Mesenchymal stem cell (in vitro differentiated cells and primary cell): ENCODE measurements around the gene TLR5.

ENCODE experiments used
- DNase-seq: peaks from one replicate; pipeline ENCODE4 v3.0.0-alpha.2; 2013
- H2AFZ ChIP-seq: one replicate; pipeline ENCODE4 v1.6.1; 2013; ENCODE audit warnings: low read depth, mild to moderate bottlenecking, control low read depth, inconsistent platforms, low read length, moderate library complexity
- H2AK5ac ChIP-seq: 2 replicates; pipeline ENCODE4 v1.6.1; 2013; ENCODE audit warnings: low read length, moderate library complexity, mild to moderate bottlenecking, inconsistent platforms; ENCODE audit not compliant: severe bottlenecking
- H2BK120ac ChIP-seq: one replicate; pipeline ENCODE4 v1.6.1; 2013; ENCODE audit warnings: low read depth, mild to moderate bottlenecking, inconsistent platforms, low read length, moderate library complexity
- H2BK12ac ChIP-seq, 2 experiments: one replicate each; pipeline ENCODE4 v1.6.1; 2013; ENCODE audit warnings: inconsistent platforms in 2 of 2, low read length in 2 of 2, mild to moderate bottlenecking in 2 of 2, moderate library complexity in 2 of 2, control low read depth in 1 of 2
- H2BK15ac ChIP-seq: one replicate; pipeline ENCODE4 v1.6.1; 2013; ENCODE audit warnings: mild to moderate bottlenecking, low read depth, inconsistent platforms; ENCODE audit not compliant: poor library complexity, severe bottlenecking
- H2BK5ac ChIP-seq: 2 replicates; pipeline ENCODE4 v1.6.1; 2013; ENCODE audit warnings: low read depth, mild to moderate bottlenecking, low read length, control low read depth, inconsistent platforms; ENCODE audit not compliant: poor library complexity, severe bottlenecking
- H3K14ac ChIP-seq, 2 experiments: one replicate each; pipeline ENCODE4 v1.6.1; 2013; ENCODE audit warnings: inconsistent platforms in 2 of 2, low read length in 2 of 2, control low read depth in 1 of 2, mild to moderate bottlenecking in 1 of 2, moderate library complexity in 1 of 2
- H3K18ac ChIP-seq, 2 experiments: one replicate each; pipeline ENCODE4 v1.6.1; 2013; ENCODE audit warnings: inconsistent platforms in 2 of 2, low read length in 2 of 2, control low read depth in 1 of 2, low read depth in 1 of 2, mild to moderate bottlenecking in 1 of 2
- H3K23ac ChIP-seq, 2 experiments: one replicate each; pipeline ENCODE4 v1.6.1; 2013; ENCODE audit warnings: inconsistent platforms in 2 of 2, low read length in 2 of 2, mild to moderate bottlenecking in 2 of 2, moderate library complexity in 2 of 2, control low read depth in 1 of 2
- H3K27ac ChIP-seq: 2 replicates; pipeline ENCODE4 v1.5.1; 2013; ENCODE audit warnings: mild to moderate bottlenecking, moderate library complexity, low read length, control low read depth, inconsistent platforms; ENCODE audit not compliant: poor library complexity, severe bottlenecking
- H3K27me3 ChIP-seq, 2 experiments: 2 replicates each; pipeline versions ENCODE4 v1.6.1 to v1.7.0; 2013; ENCODE audit warnings: low read length in 2 of 2, mild to moderate bottlenecking in 2 of 2, moderate library complexity in 2 of 2, control low read depth in 1 of 2, inconsistent platforms in 1 of 2; ENCODE audit not compliant: control insufficient read depth in 1 of 2, insufficient read depth in 1 of 2
- H3K36me3 ChIP-seq, 2 experiments: 2 replicates each; pipeline versions ENCODE4 v1.6.1 to v1.7.0; 2013; ENCODE audit warnings: low read length in 2 of 2, control low read depth in 1 of 2, inconsistent platforms in 1 of 2, low read depth in 1 of 2, mild to moderate bottlenecking in 1 of 2; ENCODE audit not compliant: insufficient read depth in 2 of 2, control insufficient read depth in 1 of 2
- H3K4ac ChIP-seq, 2 experiments: one replicate each; pipeline ENCODE4 v1.6.1; 2013; ENCODE audit warnings: inconsistent platforms in 2 of 2, low read length in 2 of 2, mild to moderate bottlenecking in 2 of 2, moderate library complexity in 2 of 2, control low read depth in 1 of 2, low read depth in 1 of 2
- H3K4me1 ChIP-seq: 2 replicates; pipeline ENCODE4 v1.6.1; 2013; ENCODE audit warnings: low read depth, low read length, control low read depth; ENCODE audit not compliant: control insufficient read depth, insufficient read depth
- H3K4me2 ChIP-seq: 2 replicates; pipeline ENCODE4 v1.6.1; 2013; ENCODE audit warnings: low read length, mild to moderate bottlenecking, inconsistent platforms; ENCODE audit not compliant: poor library complexity, severe bottlenecking
- H3K4me3 ChIP-seq, 2 experiments: 2 replicates each; pipeline versions ENCODE4 v1.5.1 to v1.7.0; 2013; ENCODE audit warnings: low read length in 2 of 2, mild to moderate bottlenecking in 2 of 2, control low read depth in 1 of 2, low read depth in 1 of 2; ENCODE audit not compliant: insufficient read depth in 1 of 2
- H3K79me1 ChIP-seq: replicated peaks from 2 replicates; pipeline ENCODE4 v1.6.1; 2013; ENCODE audit warnings: mild to moderate bottlenecking, control low read depth, low read length, inconsistent platforms; ENCODE audit not compliant: poor library complexity, severe bottlenecking
- H3K9ac ChIP-seq: 2 replicates; pipeline ENCODE4 v1.7.0; 2013; ENCODE audit warnings: mild to moderate bottlenecking, low read length, moderate library complexity
- H3K9me3 ChIP-seq: 2 replicates; pipeline ENCODE4 v1.7.0; 2013; ENCODE audit warnings: mild to moderate bottlenecking, low read length; ENCODE audit not compliant: control insufficient read depth
- H4K8ac ChIP-seq: one replicate; pipeline ENCODE4 v1.6.1; 2013; ENCODE audit warnings: inconsistent platforms, mild to moderate bottlenecking, low read length, moderate library complexity
- H4K91ac ChIP-seq: one replicate; pipeline ENCODE4 v1.6.1; 2013; ENCODE audit warnings: mild to moderate bottlenecking, low read length, inconsistent platforms
- WGBS: methylation state at CpG from one replicate; pipeline ENCODE4 v1.1.7; 2013; ENCODE audit warnings: mixed read lengths; 5-methylcytosine and 5-hydroxymethylcytosine counted together

Gene TLR5

DNA sequence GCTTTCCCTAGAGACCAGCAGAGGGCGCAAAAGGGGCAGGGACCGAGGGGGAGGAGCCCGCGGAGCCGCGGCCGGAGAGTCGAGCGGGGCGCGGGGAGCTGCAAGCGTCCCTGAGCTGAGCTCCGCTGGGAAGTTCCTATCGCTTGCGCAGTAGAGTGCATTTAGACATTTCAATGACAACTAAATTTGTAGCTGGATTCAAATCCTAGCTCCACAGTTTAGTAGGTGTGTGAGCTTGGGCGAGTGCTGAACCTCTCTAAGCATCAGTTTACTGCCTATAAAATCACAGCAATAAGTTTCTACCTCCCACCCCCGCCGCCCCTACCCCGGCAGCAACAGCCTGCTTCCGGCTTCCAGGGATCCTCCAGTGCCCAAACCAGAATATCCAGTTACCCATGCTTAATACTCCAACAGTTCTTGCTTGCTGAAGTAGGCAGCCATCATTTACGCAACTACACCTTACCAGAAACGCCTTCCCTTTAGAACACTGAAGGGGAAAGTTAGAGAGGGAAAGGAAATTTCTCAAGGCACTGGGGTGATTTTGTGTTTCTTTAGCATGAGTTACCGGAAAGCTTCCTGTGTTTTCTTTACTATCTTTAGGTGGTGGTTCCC lies 9.1 kb downstream of the TLR5 start:
- Histone ChIP-seq H3K4me3 (peak overlapping the region in 1 of 2 experiments; percentile 64), H2AFZ (no peak overlapping the region), H3K23ac (no peak overlapping the region), H2BK120ac (no peak overlapping the region), H2BK12ac (no peak overlapping the region), H4K91ac (no peak overlapping the region), H3K18ac (no peak overlapping the region), H3K14ac (no peak overlapping the region), H3K9me3 (no peaks in the 10 kb centered on the region), H3K79me1 (no peaks in the 10 kb centered on the region), H3K36me3 (no peaks in the 10 kb centered on the region), H3K27me3 (peaks cover 42 to 64% of the 10 kb centered on the region in 2 experiments), H4K8ac (no peak overlapping the region), H3K27ac (no peak overlapping the region), H2AK5ac (no peak overlapping the region), H3K4me2 (peak overlapping the region; percentile 71), H3K4me1 (peaks cover 11% of the 10 kb centered on the region), H3K9ac (peak overlapping the region; percentile 54), H3K4ac (no peak overlapping the region), H2BK5ac (no peak overlapping the region), H2BK15ac (no peak overlapping the region)
- DNase-seq: peak; percentile 80
- under 1% methylated on average over 18 of the region's 23 CpGs for WGBS

DNA sequence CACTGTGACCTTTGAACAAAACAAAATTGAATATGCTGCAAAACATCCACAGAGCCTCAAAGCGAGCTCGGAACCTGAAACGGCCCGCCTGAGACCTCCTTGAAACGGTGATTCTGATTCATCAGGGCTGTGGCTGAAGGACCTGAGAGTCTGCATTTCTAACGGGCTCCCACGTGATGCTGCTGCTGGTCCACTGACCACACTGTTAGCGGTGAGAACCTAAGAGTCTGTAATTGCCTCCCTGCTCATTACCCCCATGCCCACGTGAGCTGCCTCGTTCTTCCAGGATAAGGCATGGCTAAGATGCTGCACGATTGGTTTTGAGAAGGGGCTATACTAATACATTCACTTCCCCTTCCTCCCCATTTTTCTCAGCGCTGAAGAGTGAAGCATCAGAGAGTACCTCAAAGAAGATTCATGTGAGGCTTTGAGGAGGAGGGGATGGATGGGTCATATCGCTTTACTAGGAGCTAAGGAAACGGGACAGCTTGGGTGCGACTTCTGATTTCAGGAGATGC lies 9.7 kb downstream of the TLR5 start:
- Histone ChIP-seq H3K27me3 (peaks cover 43 to 65% of the 10 kb centered on the region in 2 experiments), H2BK120ac (no peak overlapping the region), H3K9me3 (no peaks in the 10 kb centered on the region), H2BK12ac (no peak overlapping the region), H3K27ac (no peak overlapping the region), H3K4me1 (peaks cover 12% of the 10 kb centered on the region), H3K23ac (no peak overlapping the region), H2BK5ac (no peak overlapping the region), H3K9ac (peak overlapping the region; percentile 54), H3K36me3 (no peaks in the 10 kb centered on the region), H3K79me1 (no peaks in the 10 kb centered on the region), H3K4ac (no peak overlapping the region), H4K91ac (no peak overlapping the region), H3K14ac (no peak overlapping the region), H3K4me2 (no peak overlapping the region), H4K8ac (no peak overlapping the region), H2AK5ac (no peak overlapping the region), H2BK15ac (no peak overlapping the region), H3K18ac (no peak overlapping the region), H2AFZ (no peak overlapping the region), H3K4me3 (peak overlapping the region in 1 of 2 experiments; percentile 64)
- WGBS: 42% methylated on average over 11 of the region's 15 CpGs
- DNase-seq: no peak

DNA sequence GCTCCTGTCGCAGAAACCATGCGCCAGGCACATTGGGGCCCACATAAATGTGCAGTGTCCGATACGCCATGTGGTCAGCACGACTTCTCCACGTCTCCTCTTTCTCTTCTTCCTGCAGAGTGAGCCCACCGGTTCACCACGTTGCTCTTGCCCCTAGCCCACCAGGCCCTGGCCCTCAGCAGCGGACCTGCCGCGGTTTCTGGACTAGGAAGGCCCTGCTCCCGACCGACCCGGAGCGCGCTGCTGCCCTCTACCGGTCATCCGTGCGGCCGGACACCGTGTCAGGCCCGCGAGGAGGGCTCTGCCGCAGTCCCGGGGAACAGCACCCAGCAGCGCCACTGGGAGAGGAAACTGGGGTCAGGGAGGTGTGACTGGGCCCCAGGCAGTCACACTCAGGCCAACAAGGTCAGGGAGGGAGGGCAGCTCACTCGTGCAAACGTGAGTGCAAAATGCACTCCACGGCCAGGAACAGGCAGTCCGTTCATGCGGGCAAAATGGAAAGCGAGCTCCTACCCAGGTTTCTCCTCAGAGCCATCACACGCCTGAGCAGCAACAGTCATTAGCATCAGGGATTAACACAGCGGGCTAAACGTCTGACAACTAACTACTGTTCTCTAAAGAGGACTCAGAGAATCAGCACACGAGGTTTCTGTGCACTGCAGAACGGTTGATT lies 13.7 kb downstream of the TLR5 start:
- no peak overlapping the region for H2AK5ac ChIP-seq
- no peak overlapping the region for H2BK12ac ChIP-seq
- H3K4me1 ChIP-seq: peaks cover 13% of the 10 kb centered on the region
- H3K4me3 ChIP-seq: peak overlapping the region; percentile 33 to 71
- no peak overlapping the region for H3K23ac ChIP-seq
- no peak overlapping the region for H2BK15ac ChIP-seq
- H3K36me3 ChIP-seq: no peaks in the 10 kb centered on the region
- DNase-seq: peak; percentile 42
- peak overlapping the region; percentile 55 for H3K9ac ChIP-seq
- WGBS: 19% methylated on average over 37 of the region's 37 CpGs
- H3K79me1 ChIP-seq: no peaks in the 10 kb centered on the region
- peak overlapping the region in 1 of 2 experiments; percentile 42 for H3K14ac ChIP-seq
- no peak overlapping the region for H2BK120ac ChIP-seq
- H3K18ac ChIP-seq: no peak overlapping the region
- no peak overlapping the region for H4K91ac ChIP-seq
- H3K27me3 ChIP-seq: peaks cover 40 to 46% of the 10 kb centered on the region in 2 experiments
- H2BK5ac ChIP-seq: no peak overlapping the region
- no peak overlapping the region for H3K27ac ChIP-seq
- no peak overlapping the region for H4K8ac ChIP-seq
- H2AFZ ChIP-seq: peak overlapping the region; percentile 93
- H3K9me3 ChIP-seq: no peaks in the 10 kb centered on the region
- H3K4me2 ChIP-seq: peak overlapping the region; percentile 75
- no peak overlapping the region for H3K4ac ChIP-seq

DNA sequence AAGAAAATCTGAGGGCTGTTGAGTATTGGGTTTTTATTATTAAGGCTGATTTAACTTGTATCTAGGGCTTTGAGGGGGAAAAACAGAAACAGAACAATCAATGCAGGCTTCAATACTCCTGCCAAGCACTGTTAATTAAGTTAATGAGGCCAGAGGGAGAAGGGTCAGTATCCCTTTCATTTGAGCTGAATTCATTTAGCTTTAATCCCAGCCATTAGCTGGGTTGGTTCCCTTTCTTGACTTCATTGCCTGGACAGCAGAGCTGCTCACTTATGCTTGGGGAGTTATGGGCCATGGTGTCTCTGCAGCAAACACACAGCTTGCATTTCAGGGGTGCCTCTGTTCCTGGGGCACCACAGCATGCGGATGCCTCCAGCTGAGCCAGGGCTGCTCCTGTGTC lies 16.3 kb downstream of the TLR5 start:
- no peak overlapping the region for H3K23ac ChIP-seq
- H2BK120ac ChIP-seq: no peak overlapping the region
- H3K4ac ChIP-seq: no peak overlapping the region
- H3K27ac ChIP-seq: no peak overlapping the region
- WGBS: 100% methylated on average over 1 of the region's 1 CpG
- H2AK5ac ChIP-seq: no peak overlapping the region
- H2AFZ ChIP-seq: no peak overlapping the region
- no peak overlapping the region for H3K4me2 ChIP-seq
- H3K9ac ChIP-seq: no peak overlapping the region
- no peak overlapping the region for H2BK12ac ChIP-seq
- H3K4me1 ChIP-seq: peaks cover 10% of the 10 kb centered on the region
- no peak overlapping the region for H3K18ac ChIP-seq
- no peak overlapping the region for H3K14ac ChIP-seq
- no peak overlapping the region for H2BK5ac ChIP-seq
- H3K4me3 ChIP-seq: no peak overlapping the region
- no peak for DNase-seq
- H2BK15ac ChIP-seq: no peak overlapping the region
- H4K8ac ChIP-seq: no peak overlapping the region
- no peak overlapping the region for H4K91ac ChIP-seq
- H3K79me1 ChIP-seq: no peaks in the 10 kb centered on the region
- no peaks in the 10 kb centered on the region for H3K9me3 ChIP-seq
- no peaks in the 10 kb centered on the region for H3K36me3 ChIP-seq
- H3K27me3 ChIP-seq: peaks cover 25 to 34% of the 10 kb centered on the region in 2 experiments
